GM06990 (cell line): Measurements from ENCODE around the gene ATP13A4.

Source experiments
- DNase-seq: peaks from one replicate; pipeline ENCODE4 v3.0.0-alpha.2; 2011; ENCODE audit not compliant: insufficient read length; ENCODE audit errors: extremely low read depth
- H3K27me3 ChIP-seq: replicated peaks from 2 replicates; pipeline ENCODE4 v1.6.0; 2011; ENCODE audit warnings: low read length; ENCODE audit not compliant: control insufficient read depth, insufficient read depth
- H3K36me3 ChIP-seq: 2 replicates; pipeline ENCODE4 v1.5.1; 2011; ENCODE audit warnings: low read length; ENCODE audit not compliant: control insufficient read depth, insufficient read depth
- H3K4me3 ChIP-seq: replicated peaks from 2 replicates; pipeline ENCODE4 v1.5.1; 2011; ENCODE audit warnings: low read depth, mild to moderate bottlenecking, control low read depth, low read length
- TF ChIP-seq, protein P1 (sequence below): IDR thresholded peaks from 2 replicates; pipeline ENCODE4 v1.5.1; 2011; ENCODE audit warnings: low read length, control low read depth, mild to moderate bottlenecking, inconsistent platforms; ENCODE audit not compliant: insufficient read depth, poor library complexity, severe bottlenecking

Gene ATP13A4

DNA sequence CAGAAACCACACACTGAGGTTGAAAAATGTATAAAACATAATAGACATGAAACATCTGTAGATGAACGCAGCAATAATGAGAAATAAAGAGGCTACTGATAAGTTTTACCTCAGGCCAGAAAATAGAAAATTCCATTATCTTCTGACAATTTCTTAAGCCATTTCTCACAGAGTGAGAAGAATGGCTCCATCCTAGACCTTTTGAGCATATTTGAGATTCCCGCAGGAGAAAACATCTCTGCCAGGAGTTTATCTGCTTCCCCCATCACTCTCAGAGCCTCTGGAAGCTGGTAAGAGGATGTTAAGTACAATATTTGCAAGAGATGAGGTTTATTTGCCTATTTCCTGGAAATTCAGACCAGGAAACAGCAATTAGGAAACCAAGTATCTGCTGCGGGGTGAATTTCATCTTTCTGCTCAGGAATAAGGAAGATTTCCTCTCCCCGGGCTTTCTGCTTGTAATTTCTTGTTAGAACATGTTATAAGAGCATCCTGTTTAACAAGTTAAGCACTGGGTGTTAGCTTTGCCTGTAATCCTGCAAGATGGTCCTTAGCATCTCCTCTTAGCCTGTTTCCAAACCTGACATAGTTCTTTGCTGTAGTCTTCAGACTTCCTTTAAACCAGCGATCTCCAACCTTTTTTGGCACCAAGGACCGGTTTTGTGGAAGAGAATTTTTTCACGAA is 54.8 kb downstream of the ATP13A4 start:
- TF ChIP-seq, protein P1, sequence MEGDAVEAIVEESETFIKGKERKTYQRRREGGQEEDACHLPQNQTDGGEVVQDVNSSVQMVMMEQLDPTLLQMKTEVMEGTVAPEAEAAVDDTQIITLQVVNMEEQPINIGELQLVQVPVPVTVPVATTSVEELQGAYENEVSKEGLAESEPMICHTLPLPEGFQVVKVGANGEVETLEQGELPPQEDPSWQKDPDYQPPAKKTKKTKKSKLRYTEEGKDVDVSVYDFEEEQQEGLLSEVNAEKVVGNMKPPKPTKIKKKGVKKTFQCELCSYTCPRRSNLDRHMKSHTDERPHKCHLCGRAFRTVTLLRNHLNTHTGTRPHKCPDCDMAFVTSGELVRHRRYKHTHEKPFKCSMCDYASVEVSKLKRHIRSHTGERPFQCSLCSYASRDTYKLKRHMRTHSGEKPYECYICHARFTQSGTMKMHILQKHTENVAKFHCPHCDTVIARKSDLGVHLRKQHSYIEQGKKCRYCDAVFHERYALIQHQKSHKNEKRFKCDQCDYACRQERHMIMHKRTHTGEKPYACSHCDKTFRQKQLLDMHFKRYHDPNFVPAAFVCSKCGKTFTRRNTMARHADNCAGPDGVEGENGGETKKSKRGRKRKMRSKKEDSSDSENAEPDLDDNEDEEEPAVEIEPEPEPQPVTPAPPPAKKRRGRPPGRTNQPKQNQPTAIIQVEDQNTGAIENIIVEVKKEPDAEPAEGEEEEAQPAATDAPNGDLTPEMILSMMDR: no peak
- DNase-seq: no peak
- H3K36me3 ChIP-seq: no peaks in the 10 kb centered on the region
- no peaks in the 10 kb centered on the region for H3K27me3 ChIP-seq
- H3K4me3 ChIP-seq: no peak overlapping the region

DNA sequence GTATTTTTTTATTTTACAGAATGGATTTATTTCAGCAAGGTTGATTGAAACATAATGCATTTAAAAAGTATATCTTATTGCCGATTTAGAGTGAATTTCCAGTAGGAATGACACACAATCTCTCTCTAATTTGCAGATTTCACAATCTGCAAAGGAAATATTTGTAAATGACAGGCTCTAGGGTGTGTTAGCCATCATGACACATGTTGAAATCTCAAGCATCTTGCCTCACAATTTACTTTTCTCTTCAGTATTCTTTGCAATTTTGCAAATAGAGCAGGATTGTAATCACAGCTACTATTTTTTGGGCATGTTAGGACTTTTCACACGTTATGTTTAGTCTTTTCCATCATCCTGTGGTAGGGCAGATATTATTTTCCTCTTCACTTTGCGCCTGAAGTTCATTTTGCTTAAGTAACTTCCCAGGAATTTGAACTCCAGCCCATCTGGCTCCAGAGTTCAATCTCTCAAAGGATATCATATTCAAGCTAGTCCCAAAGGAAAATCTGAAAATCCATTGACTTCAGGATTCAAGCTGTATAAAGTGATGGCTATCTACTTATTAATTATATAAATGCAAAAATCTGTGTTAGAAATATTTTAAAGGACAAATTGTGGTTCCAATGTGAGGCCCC is 55.4 kb downstream of the ATP13A4 start:
- Histone ChIP-seq H3K27me3 (no peaks in the 10 kb centered on the region), H3K36me3 (no peaks in the 10 kb centered on the region), H3K4me3 (no peak overlapping the region)
- DNase-seq: no peak
- TF ChIP-seq, protein P1: no peak

DNA sequence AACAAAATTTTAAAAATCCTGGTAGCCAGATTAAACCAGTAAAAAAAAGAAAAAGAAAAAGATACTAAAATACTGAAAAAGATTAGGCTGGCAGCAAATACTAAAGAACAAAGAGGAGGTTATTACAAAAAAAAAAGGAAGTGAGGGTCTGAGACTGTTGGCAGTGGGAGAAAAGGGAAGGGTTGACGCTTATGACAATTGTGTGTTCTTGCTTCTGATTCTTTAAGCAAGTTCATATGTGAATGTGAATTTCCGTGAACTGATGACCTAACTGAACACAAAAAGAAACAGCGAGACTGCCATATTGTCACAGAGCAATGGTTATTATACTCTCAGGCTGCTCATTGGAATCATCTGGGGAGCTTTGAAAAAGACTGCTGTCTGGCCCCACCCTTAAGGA is 56.5 kb downstream of the ATP13A4 start:
- DNase-seq: no peak
- no peaks in the 10 kb centered on the region for H3K27me3 ChIP-seq
- TF ChIP-seq, protein P1: no peak
- no peak overlapping the region for H3K4me3 ChIP-seq
- H3K36me3 ChIP-seq: no peaks in the 10 kb centered on the region

DNA sequence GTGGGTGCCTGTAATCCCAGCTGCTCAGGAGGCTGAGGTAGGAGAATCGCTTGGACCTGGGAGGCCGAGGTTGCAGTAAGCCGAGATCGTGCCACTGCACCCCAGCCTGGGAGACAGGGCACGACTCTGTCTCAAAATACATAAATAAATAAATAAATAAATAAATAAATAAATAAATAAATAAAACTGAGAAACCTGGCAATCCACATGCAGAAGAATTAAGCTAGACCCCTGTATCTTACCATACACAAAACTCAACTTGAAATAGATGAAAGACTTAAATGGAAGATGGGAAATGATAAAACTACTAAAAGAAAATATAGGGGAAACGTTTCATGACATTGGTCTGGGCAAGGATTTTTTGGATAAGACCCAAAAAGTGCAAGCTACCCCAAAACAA is 58.0 kb downstream of the ATP13A4 start:
- no peak overlapping the region for H3K4me3 ChIP-seq
- H3K27me3 ChIP-seq: no peaks in the 10 kb centered on the region
- no peak for DNase-seq
- TF ChIP-seq, protein P1: no peak
- no peaks in the 10 kb centered on the region for H3K36me3 ChIP-seq

DNA sequence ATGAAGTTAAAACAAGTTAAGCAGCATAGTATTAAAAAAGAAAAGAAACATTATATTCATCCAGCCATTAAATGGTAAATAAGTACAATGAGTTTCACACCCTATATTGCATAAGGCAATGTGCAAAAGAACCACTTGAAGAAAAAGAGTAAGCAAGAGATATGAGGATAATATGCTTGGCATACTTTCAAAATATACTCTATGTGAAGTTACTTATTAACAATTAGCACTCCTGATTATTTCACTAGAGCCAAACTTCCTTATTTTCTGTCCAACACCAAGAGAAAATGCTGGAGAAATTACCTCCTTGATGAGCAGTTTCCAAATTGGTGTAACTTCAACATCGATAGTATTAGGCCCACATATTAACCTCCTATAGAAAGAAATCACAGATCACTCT is 63.7 kb downstream of the ATP13A4 start:
- Histone ChIP-seq H3K27me3 (no peaks in the 10 kb centered on the region), H3K4me3 (no peak overlapping the region), H3K36me3 (no peaks in the 10 kb centered on the region)
- no peak for DNase-seq
- TF ChIP-seq, protein P1: no peak
